Endothelial cell of hepatic sinusoid (primary cell): ENCODE results near the gene TLX1.

ENCODE experiments used
- in situ Hi-C: cut with HindIII; loops from 2 replicates; pipeline ENCODE4 v1.10.0; 2017; ENCODE audit warnings: low sequenced_read_pairs

The TLX1 gene

GRCh38 chr10:101111547-101111946 lies 19.6 kb upstream of the TLX1 start:
- in situ Hi-C loops, result no loop called here

- in situ Hi-C loops, result no loop called here
Observed at GRCh38 chr10:101112799-101113594, 18.1 kb upstream of the TLX1 start.

- in situ Hi-C loops, result no loop called here
Observed at GRCh38 chr10:101113890-101114403, 17.2 kb upstream of the TLX1 start.

- in situ Hi-C loops, result no loop called here
Observed at GRCh38 chr10:101114646-101115045, 16.5 kb upstream of the TLX1 start.

GRCh38 chr10:101116754-101117153 lies 14.3 kb upstream of the TLX1 start:
- in situ Hi-C loops, result no loop called here

- in situ Hi-C loops, result no loop called here
Observed at GRCh38 chr10:101118031-101118430, 13.1 kb upstream of the TLX1 start.

GRCh38 chr10:101120520-101120883 lies 10.6 kb upstream of the TLX1 start:
- in situ Hi-C loops, result no loop called here

- in situ Hi-C loops, result no loop called here
Observed at GRCh38 chr10:101120884-101121653, 10.0 kb upstream of the TLX1 start.

GRCh38 chr10:101121654-101122031 lies 9.5 kb upstream of the TLX1 start:
- in situ Hi-C loops, result no loop called here

- in situ Hi-C loops, result no loop called here
Observed at GRCh38 chr10:101122270-101123084, 8.6 kb upstream of the TLX1 start.

- in situ Hi-C loops, result no loop called here
Observed at GRCh38 chr10:101123085-101123814, 7.8 kb upstream of the TLX1 start.

- in situ Hi-C loops, result no loop called here
Observed at GRCh38 chr10:101123815-101124617, 7.1 kb upstream of the TLX1 start.

- in situ Hi-C loops, result no loop called here
Observed at GRCh38 chr10:101124933-101125332, 6.2 kb upstream of the TLX1 start.

- in situ Hi-C loops, result no loop called here
Observed at GRCh38 chr10:101126684-101127628, 4.1 kb upstream of the TLX1 start.

GRCh38 chr10:101130141-101130540 lies 959 bp upstream of the TLX1 start:
- in situ Hi-C loops, result no loop called here

- in situ Hi-C loops, result no loop called here
Observed at GRCh38 chr10:101131962-101132635, 999 bp downstream of the TLX1 start.

GRCh38 chr10:101132636-101133473 lies 1.8 kb downstream of the TLX1 start:
- in situ Hi-C loops, result no loop called here
